GM18867 (cell line): ENCODE results near the gene HOXA6.
A peak's percentile ranks its signal among the peaks of the same experiment; 100 is the strongest.

Source experiments
- ATAC-seq: cut with Tn5 transposase; IDR thresholded peaks from one replicate; pipeline ENCODE4 v1.9.1; 2021; ENCODE audit warnings: mild to moderate bottlenecking, moderate library complexity; ENCODE audit not compliant: unreplicated experiment

Gene HOXA6

DNA sequence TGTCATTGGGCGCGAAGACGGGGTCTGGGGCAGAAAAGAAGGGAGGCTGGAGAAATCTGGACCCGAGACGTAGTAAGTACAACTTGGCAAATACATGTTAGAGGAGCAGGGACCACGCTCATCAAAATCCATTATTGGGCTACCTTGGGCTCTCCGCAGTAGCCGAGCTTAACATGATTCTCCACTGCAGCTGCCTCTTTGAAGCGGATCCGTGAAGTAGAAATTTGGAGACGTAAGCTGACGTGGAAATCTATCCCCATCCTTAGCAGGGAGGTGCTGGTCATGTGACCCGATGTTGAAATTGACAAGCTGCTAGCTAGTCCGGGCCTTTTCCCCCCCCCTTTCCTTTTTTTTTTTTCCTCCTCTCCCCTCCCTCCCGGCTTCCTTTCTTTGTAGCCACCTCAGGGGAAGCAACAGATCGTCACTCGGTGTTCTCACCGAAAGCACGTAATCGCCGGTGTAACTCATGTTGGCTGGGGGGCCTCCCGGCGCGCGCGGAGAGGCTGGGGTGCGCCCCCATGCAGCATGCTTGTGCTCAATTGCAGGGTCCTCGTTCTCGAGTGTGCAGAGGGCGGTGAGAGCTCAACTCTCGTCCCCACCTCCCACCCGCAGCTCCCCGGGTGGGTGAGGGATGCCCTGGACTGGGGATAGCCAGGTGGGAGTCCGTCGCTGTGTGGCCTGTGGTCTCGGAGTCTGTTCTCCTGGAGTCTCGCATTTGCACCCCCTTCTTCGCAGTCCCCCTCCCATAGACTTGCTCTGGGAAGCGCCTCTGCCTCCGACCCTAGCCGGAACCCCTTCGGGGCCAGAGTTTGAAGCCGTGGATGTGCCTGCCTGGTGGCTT, 37.7 kb upstream of the HOXA6 start, which contains the start of gene HOXA11:
Gene HOXA11 (minus strand): TSS at position 220 of the 841 bp plus-strand sequence. CDS start 88 bp downstream, at position 132.
- ATAC-seq = no peak

- ATAC-seq = peak; percentile 55
Observed at GRCh38 chr7:27184337-27185012, 36.9 kb upstream of the HOXA6 start.

DNA sequence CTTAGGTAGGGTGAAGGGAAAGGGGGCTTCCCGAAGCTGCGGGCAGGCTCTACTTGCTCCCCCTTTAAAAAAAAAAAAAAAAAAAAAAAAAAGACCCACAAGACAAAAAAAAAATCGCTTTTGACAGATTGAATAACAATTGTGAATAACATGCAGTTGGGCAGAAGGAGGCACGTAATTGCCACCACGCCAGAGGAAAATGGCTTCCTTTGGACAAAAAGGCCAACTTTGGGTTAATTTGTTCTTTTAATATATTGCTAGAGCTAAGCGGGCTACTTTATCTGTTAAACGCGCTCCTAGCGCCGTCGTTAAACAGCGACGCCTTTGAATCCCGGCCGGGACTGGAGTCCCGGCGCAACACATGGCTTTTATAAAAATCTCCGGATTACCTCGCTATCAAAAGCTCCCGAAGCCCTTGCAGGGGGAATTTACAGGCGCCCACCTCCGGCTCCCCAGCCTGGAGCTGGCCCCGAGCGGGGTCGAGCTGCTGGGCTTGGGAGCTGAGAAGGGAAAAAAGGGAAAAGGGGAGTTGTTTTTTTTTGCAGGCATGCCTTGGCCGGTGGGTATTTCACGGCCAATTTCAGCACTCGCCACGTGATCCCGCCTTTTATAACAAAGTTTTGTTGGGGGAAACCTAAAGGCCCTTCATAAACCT, 36.2 kb upstream of the HOXA6 start:
- no peak for ATAC-seq

- ATAC-seq = no peak
Observed at GRCh38 chr7:27182861-27183681, 35.5 kb upstream of the HOXA6 start.

DNA sequence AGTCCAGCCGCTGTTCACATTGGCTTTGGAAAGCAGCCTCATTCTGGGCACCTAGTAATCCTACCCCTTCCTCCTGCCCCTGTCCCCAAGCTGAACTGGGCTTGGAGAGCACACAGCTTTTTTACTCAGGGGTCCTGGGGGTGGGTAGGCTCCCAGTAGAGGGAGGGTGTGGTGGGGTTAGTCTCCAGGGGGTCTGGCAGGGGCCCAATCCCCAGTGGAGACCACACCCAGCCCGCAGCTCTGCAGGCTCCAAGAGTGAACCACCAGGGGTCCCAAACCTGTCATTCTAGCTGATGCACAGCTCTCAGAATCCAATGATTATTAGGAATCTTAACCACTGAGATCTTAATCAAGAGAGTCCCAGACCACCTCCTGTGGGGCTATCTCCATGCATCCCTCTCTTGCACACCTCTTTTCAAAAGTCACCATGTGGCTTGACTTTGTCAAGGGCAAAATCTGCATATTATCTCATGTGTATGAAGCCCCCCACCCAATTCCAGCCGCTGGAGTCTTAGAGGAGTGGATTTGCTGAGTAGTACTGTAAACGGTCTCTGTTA, 34.8 kb upstream of the HOXA6 start:
- no peak for ATAC-seq

- no peak for ATAC-seq
Observed at GRCh38 chr7:27181795-27182275, 34.3 kb upstream of the HOXA6 start.

DNA sequence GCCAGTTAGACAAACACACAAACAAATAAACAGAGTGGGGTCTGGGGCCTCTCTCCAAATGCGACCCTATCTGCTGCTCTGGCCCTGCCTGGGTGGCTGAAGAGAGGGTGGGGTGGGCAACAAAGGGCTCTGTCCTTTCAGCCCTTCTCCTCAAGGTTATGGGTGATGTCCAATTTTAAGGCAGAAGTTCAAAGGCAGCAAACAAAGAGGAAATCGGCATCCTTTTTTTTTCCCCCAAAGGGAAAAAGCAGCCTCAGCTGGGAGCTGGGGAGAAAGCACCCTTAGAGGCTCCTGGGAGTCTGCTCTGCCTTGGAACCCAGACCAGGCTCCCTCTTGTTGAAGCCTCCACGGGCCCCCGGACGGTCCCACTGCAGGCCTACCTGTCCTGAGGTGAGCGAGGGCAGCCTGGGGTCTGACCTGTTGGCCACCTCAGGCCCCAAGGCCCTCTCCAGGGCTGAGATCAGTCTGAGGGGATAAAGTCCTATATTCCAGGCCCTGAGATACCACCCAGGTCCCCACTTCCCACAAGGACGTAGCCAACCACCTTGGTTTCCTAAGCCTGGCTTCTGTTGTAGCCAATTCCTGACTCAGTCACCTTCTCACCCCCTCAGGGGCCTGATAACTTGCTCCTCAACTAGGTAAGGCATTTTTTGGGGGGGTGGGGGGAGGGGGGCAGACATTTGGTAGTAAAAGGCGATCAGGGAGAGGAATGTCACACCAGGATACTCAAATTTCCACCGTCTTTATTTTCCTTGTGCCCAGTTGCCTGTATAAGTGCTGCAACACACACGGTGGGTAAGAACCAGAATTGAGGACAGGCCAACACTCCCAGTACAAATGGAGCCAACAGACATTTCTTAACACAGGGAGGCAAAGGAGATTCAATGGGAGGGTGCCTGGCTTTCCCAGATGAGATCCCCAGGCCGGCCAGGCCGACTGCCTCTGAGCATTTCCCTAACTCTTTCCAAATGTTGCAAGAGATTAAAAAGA, 33.2 kb upstream of the HOXA6 start:
- no peak for ATAC-seq

DNA sequence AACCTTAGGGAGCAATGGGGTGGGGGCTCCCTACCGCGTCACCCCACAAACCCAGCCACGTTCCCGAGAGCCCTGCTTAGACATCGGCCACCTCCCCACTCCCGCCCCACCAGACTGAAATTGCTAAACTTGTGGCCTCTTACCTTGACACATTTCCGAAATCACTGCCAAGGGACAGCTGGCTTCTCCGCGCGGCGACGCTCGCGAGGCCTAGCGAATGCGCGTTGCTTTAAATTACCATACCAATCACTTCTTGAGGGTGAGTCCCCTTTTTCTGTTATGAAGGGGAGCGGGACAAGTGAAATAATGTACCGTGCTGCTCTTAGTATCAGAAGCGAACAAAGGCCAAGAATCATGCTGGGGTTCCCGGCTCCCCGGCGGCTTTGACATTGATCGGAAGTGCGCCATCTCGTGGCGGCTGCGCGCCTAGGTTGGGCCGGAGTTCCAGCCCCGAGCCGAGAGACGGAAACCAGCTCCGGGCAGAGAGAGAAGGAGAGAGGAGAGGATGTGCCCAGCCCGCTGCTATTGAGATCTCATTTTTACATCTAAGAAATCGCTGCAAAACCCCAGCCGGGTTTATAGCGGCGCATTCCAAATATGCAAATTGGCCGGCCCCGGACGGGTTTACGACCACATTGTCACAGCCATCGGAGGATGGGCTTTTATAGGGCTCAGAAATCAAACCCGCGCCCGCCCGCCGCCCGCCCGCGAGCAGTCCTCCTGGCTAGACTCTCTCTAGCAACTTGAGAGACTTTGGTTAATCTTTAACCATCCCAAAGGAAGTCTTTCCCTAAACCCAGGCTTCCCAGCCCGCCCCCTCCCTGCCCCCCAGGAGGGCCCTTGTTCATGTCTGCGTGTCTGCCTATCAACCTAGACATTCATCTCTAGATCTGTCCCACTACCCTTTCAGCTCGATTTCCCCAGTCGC, 32.2 kb upstream of the HOXA6 start:
- ATAC-seq = peak; percentile 50

GRCh38 chr7:27179030-27179429, 31.5 kb upstream of the HOXA6 start:
- no peak for ATAC-seq

- ATAC-seq = no peak
Observed at GRCh38 chr7:27178366-27178765, 30.8 kb upstream of the HOXA6 start.

DNA sequence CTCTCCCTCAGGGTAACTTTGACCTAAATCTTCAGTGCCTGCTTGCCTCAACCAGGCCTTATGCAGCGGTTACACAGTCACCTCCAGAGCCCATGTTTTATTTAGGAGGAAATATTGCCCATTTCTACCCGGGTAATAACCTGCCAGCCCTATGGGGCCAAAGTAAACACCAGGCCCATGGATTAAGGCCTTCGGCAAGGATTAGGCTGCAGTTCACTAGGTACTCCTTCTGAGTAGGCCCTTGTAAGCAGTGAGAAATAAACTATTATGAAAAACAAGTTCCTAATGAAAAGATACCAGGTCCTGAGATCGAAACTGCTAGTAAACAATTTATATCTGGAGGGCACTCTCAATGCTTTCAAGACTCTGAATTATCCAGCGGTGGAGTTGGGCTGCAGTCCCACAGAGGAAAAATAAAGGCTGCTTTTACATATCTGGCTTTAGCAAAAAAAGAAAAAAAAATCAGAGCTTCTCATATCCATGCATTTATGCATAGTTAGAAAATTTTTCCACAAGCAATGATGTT, 30.3 kb upstream of the HOXA6 start:
- no peak for ATAC-seq

GRCh38 chr7:27176962-27177794, 29.6 kb upstream of the HOXA6 start:
- no peak for ATAC-seq

GRCh38 chr7:27176524-27176845, 28.9 kb upstream of the HOXA6 start:
- ATAC-seq = no peak

DNA sequence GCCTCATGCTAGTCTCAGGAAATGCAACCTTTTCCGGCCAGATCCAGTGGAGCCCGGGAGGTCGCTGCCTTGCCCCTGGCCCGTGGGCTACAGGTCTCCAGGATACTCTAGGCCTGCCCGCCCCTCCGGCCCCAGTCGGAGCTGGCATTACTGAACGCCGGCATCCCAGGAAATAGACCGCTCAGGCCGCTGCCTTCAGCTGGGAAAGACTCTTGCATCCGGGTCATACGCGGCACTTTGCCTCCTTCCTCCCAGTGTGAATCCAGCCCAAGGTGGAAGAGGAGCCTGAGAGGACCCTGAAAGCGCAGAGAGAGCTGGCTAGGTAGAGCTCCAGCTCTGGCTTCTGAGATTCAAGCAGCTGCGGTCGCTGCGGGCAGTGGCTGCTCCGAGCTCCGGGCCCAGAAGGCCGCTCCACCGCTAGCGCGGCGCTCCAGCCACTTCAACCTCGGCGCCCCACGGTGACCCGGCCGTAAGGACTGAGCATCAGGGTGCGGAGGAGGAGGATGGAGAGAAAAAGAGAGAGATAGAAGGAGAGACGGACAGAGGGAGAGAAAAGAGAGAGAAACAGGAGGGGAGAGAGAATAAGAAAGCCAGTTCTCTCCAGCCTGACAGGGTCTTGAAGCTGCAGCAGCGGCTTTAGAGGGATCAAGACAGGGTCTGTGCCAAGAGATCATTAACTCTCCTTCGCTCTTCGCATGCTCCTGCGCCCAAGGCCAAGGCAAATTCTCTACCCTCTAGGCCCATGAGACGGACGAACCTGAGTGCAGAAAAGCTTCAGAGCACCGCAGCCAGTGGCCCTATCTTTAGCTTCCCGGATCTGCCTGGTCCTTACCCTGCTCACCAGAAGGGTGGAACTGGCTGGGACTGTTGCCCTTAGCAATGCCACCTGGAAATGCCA, 28.3 kb upstream of the HOXA6 start:
- ATAC-seq = no peak

DNA sequence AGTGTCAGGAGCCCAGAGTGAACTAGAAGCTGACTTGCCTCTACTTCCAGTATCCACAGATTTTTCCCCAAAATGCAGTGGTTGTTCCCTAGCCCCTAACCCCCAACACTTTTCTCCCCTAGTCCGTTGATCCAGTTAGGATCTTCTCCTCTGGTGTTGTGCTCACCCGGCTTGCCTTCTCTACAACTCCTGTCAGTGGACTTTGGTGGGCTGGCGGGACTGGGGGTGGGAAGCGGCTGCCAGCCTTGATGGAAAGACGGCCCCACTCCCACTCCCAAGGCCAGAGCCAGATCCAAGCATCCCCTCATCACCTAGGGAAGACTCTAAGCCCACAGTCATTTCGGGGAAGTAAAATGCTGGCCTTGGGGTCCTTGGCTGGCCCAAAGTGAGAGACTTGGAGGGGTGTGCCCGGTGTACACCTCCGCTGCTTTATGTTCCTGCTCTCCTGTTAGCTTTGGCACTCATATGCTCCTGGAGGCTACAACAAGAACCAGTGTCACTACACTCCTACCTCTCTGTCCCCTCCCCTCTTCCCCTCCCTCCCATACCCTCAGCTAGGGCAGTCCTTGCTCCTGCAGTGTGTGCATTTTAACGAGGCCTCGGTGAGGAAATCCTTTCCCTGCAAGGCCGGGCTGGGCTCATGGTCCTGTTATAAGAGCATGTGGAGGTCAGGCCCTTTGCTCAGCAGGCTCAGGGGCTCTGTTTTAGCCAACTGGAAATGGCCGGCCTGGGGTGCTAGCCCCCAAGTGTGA, 27.5 kb upstream of the HOXA6 start:
- no peak for ATAC-seq
